Amniotic stem cell (primary cell): ENCODE measurements around the gene AMBRA1.
A peak's percentile ranks its signal among the peaks of the same experiment; 100 is the strongest.

Source experiments
- DNase-seq: peaks from one replicate; lab custom pipeline; 2025; lab: John Stamatoyannopoulos, UW

Gene AMBRA1

DNA sequence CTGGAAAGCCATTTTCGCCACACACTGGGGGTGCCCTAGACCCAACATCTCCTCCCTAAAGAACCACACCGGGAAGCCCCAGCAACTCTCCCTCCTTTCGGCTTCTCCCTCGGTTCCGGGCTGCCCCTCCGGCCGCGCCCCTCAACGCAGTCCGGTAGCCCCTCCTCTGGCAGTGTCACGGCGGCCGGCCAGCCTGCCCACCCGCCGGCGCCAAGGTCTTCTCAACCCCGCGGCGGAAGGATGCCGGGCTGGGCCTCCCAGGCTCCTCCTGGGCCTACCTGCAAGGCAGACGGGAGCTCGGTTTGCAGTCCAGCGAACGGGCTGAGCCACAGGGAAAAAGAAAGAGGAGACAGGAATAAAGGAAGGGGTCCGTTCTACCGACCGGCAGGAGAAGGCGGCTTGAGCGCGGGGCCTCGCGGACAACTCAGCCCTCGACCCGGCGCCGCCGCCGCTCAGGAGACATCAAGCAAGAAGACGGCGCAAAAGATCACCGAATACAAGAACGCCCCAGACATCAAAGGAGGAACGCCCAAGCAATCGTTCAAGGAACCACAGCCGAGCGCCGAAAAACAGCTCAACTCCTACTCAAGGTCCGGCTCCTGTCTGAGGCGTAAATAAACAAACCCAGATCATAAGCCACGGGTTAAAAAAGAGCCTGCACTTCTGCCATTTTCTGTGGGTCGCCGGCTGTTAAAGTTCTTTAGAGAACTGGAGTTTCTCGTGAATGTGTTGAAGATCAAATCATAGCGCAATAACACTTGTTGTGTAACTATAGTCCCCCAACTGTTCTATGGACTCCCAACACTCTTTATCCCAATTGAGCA lies at the start of gene AMBRA1:
TSS of gene AMBRA1 (minus strand) at position 474 of the 824 bp plus-strand sequence. CDS start 45,643 bp downstream, outside the sequence.
- DNase-seq, result peak; percentile 83

DNA sequence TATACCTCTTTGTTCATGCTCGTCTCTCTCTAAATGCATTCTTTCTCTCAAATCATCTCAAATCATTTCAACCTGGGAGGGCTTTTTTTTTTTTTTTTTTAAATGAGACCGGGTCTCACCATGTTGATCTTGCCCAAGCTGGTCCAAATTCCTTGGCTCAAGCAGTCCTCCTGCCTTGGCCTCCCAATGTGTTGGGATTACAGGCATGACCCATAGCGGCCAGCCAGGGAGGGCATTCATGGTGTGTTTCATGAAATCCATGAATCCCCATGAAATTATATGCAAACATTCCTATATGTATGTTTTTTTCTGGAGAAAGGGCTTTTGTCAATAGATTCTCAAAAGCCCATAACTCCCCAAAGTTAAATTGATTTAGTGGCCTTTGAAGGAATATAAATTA lies 49.7 kb upstream of the AMBRA1 start:
- no peak for DNase-seq

DNA sequence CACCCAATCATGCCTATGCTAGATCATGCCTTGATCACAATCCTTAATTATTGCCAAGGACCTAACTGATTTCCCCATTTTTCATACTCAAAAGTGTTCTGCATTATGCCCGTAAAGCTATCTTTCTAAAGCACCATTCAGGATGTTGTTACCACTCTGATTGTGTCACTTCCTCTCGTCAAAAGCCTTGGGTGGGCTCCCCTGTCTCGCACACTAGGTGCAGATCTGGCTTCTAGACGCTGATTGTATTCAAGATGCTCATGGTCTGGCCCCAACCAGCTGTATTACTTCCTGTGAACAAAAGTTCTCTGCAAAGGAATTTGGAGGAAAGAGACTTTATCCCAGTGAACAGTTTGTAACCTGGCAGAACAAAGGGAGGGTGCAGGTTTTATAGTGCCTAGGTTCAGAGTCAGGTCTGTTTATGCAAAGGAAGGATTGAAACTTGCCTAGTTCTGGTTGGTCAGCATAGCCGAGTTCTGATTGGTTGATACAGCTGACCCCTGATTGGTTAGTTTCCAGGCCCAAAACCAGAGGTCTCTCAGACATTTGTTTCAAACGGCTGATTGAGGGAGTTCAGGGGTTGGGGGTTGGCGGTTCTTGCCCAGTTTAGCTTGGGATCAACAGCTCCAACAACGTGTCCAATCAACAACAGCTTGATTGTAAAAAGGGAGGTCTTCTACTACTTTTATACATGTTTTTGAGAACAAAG lies 49.0 kb upstream of the AMBRA1 start:
- no peak for DNase-seq

GRCh38 chr11:46641639-46642038 lies 47.8 kb upstream of the AMBRA1 start:
- DNase-seq, result no peak

GRCh38 chr11:46640036-46640788 lies 46.4 kb upstream of the AMBRA1 start:
- no peak for DNase-seq

- DNase-seq, result no peak
Measured at GRCh38 chr11:46639197-46639839, 45.5 kb upstream of the AMBRA1 start.

- DNase-seq, result no peak
Measured at GRCh38 chr11:46637546-46637945, 43.7 kb upstream of the AMBRA1 start.

DNA sequence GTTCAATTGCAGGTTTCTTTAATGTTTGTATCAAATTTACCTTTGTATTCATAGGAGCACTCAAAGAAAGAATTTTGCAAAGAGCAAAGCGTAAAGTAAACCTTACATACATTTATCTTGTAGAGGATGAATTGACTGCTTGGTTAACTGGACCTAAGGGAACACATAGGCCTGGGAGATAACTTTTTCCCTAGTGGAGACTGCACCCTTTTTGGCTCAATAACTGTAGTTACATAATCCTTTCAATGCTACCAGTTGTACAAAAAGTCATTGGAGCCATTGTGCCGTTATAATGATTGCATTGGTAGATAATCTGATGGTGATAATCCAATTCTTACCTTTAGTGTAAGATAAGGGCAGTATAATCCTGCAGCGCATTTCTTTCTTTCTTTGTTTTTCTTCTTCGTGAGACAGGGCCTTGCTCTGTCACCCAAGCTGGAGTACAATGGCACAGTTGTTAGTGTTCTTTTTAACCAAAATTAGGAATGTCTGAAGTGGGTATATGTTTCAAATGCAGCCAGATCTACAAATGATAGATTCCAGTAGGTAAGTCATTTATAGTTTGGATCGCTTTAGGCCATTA lies 41.8 kb upstream of the AMBRA1 start:
- DNase-seq, result no peak

DNA sequence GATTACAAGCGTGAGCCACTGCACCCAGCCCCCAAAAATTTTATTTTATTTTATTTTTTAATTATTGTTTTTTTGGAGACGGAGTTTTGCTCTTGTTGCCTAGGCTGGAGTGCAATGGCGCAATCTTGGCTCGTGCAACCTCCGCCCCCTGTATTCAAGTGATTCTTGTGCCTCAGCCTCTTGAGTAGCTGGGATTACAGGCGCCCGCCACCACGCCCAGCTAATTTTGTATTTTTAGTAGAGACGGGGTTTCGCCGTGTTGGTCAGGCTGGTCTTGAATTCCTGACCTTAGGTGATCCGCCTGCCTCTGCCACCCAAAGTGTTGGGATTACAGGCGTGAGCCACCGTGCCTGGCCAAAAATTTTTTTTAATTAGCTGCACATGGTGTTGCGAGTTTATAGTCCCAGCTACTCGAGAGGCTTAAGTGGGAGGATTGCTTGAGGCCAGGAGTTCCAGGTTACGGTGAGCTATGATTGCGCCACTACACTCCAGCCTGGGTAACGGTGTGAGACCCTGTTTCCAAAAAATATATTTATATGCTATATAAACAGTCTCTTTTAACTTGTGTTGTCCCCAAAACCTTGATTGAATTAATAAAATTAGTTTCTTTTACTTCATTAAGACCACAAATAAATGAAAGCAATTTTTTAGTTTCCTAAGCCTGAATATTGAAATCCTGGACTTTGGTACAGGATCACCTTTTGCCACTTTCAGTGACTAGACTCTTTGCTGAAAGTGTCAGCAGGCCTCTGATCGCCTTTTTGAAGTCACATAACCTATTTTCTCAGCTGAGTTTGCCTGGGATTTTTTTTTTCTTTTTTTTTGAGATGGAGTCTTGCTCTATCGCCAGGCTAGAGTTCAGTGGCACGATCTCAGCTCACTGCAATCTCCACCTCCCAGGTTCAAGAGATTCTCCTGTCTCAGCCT lies 39.7 kb upstream of the AMBRA1 start:
- no peak for DNase-seq

DNA sequence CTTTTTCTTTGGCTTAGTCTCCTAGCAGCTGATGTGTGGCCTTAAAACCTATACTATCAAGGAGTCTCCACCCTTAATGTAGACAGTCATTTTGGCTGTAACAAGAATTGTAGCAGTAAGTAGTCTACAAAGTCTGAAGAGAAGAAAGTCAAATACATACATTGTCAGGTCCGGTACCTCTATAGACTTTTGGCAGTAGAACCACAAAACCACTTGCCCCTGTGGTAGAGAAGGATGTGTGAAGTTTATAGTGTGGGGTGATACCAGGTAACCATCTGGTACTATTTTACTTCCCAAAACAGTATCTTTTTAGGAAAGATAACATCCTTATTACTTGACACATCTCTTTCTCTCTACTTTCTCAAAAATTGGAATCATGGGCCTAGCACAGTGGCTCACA lies 38.7 kb upstream of the AMBRA1 start:
- DNase-seq, result no peak

DNA sequence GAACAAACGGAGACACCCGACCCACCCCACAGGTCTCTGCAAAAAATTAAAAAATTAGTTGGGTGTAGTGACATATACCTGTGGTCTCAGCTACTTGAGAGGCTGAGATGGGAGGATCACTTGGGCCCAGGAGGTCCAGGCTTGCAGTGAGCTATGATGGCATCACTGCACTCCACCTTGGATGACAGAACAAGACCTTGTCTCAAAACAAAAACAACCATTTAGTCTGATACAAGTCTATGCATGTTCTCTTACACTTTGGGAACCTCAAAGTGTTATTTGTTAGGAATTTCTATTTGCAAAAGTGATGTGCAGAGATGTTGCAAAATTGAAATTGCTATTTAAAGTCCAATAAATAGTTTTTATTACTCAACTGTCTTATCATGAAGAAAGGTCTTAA lies 37.9 kb upstream of the AMBRA1 start:
- no peak for DNase-seq

- no peak for DNase-seq
Measured at GRCh38 chr11:46630237-46630636, 36.4 kb upstream of the AMBRA1 start.

GRCh38 chr11:46628961-46629360 lies 35.1 kb upstream of the AMBRA1 start:
- DNase-seq, result no peak

DNA sequence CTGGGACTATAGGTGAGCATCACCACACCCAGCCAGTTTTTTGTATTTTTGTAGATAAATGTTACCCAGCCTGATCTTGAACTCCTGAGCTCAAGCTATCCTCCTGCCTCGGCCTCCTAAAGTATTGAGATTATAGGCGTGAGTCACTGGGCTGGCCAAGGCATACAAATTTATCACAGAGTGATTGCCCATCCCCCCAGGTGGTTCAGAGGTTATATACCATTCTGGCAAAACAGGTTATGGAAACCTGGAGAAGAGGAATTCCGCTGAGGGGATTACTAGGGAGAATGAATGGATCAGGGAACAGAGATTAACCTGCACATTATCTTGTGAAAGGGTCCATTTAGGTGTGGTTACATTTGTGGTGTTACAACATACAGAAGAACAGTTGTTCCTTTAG lies 31.6 kb upstream of the AMBRA1 start:
- no peak for DNase-seq

GRCh38 chr11:46618837-46619236 lies 25.0 kb upstream of the AMBRA1 start:
- no peak for DNase-seq

GRCh38 chr11:46617972-46618314 lies 24.1 kb upstream of the AMBRA1 start:
- no peak for DNase-seq

DNA sequence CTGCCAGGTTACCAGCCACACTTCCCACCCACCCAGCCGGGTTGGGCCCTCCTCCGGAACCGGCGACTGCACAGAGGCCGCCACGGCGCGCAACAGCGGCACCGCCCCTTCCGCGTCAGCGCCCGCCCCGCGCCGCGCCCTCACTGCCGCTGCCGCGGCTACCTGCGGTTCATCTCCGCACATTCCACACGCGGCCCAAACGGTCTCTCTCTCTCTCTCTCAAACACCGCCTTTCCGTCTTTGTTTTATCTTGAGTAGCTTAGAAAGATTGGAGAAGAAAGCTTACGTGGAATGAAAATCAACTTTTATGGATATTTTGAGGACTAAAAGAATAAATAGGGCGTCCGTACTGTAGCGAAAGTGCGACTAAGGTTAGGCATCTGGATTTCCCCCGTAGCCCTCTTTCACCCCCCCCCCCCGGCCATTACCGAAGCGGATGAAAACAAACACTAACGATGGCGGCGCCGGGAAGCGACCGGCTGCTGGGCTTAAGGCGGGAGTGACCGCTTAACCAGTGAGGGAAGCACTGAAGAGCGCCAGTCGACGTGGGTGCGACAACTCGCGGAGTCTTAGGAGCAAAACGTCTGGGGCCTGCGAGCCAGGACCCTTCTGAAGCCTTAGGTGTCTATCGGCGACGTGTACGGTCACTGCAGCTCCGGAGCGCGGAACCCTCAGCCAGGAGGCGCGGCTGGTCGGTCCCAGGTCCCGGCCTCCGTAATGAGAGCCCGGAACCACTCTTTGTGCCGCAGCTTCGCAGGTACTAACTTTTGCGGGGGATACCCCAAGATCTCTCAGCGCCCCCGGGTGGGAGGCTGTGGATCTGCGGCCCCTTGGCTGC lies 23.5 kb upstream of the AMBRA1 start, which contains the start of the genes ATG13 and HARBI1:
TSS of gene ATG13 (plus strand) at position 420 of the 838 bp plus-strand sequence. CDS start 26,739 bp downstream, outside the sequence.
TSS of gene HARBI1 (minus strand) at position 94 of the 838 bp plus-strand sequence. CDS start 990 bp downstream, outside the sequence.
- DNase-seq, result peak; percentile 73

GRCh38 chr11:46616551-46617133 lies 22.8 kb upstream of the AMBRA1 start:
- no peak for DNase-seq

- no peak for DNase-seq
Measured at GRCh38 chr11:46615756-46616155, 21.9 kb upstream of the AMBRA1 start.
